Hepatic stellate cell (primary cell): ENCODE data around the gene RFX7.

Source experiments
- DNase-seq: peaks from one replicate; pipeline ENCODE4 v3.0.0; 2011; ENCODE audit warnings: low spot score

RFX7 gene

DNA sequence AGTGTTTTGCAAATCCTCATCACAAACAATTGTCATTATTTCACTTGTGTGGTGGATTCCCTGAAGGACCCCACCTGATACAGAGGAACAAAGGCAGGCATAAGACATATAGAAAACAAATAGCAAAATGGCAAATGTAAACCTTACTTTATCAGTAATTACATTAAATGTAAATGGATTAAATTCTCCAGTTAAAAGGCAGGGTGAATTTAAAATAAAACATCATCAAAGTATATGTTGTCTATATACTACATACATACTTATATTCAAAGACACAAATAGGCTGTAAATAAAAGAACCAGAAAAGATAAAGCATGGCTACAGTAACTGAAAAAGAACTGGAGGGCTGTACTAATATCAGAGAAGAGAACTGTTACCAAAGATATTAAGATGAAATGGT is 117.3 kb downstream of the RFX7 start:
- no peak for DNase-seq

DNA sequence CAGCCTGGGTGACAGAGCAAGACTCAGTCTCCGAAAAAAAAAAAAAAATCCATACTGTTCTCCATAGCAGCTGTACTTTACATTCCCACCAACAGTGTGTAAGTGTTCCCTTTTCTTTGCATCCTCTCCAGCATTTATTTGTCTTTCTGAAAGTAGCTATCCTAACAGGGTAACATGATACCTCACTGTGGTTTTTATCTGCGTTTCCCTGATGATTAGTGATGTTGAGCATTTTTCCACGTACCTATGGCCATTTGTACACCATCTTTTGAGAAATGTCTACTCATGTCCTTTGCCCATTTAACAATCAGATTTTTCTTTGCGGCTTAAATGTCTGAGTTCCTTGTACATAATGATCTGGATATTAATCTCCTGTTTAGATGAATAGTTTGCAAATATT is 119.3 kb downstream of the RFX7 start:
- no peak for DNase-seq

DNA sequence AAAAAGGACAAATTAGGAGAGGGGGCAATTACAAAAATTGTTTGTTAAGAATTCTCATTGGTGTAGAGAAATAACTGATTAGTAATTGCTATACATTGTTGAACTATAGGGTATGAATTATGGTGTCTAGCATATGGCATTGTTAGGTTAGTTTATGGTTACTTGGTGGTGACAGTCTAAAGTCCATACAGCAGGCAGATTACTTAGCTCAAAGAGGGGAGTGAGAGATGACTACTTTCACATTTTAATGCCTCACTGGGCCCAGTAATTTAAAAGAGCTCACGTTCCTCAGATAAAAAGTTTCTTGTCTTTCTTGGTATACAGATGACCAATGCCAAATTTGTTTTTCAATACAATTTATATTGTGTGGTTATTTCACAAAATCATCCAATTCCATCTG is 137.8 kb downstream of the RFX7 start:
- no peak for DNase-seq

DNA sequence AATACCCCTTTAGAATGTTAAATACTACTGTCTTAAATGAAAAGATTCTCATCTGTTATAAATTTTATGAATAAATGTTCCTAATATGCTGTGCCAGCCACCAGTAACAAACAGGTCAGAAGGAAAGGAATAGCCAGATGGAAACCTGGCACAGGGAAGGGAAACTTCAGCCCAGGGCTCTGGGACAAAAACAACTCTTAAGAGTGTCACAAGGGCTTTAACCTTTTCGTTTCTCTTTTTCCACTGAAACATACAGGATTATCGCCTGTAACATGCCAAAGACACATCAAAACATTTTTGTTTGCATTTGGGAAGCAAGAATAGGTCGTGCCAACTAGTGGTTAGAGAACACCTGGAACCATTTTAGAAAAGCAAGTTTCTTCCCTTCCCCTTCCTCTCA is 141.2 kb downstream of the RFX7 start:
- no peak for DNase-seq

DNA sequence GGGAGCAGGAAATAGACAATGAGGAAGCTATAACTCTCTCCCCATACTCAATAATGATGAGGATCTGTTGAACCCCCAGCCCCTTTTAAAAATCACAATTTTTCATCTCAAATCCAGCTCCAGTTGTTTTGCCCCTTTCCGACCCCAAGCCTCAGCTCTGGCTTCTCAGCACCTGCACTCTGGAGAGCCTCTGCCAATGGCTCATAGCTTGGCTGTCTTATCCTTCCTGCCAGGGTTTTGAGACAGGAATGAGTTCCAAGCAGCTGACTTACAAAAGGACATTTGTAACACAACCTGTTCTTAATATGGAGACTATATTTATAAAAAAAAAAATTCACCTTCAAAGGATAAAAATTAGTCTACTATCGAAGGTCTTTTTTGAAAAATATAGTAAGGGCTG is 144.4 kb downstream of the RFX7 start:
- DNase-seq = no peak

DNA sequence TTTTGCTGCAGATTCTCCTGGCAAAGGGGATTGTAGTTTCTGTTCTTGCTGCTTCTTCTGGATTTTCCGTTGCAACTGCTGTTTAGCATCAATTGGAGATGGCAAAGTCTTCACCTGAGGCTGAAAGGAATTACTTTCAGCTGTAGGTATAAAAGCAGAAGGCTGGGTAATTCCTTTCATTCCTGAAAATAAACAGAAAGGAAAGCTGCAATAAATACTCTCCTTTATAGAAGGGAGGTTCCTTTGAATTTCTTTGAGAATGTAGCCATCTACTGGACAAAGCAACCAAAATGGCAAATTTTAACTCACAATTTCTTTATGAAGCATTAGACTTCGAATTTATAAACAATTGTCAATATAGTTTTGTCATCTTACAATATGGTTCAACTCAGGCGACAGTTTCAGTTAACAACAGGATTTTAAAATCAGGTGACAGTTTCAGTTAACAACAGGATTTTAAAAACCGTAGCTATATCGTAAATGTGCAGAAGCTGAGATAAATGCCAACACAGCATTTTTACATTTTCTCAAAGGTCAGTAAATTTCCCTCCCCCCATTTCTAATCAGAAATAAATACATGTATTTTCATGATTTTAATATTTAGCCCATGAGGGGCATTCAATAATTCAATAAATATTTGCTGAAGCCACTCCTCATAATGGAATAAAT is 145.3 kb downstream of the RFX7 start:
- no peak for DNase-seq

DNA sequence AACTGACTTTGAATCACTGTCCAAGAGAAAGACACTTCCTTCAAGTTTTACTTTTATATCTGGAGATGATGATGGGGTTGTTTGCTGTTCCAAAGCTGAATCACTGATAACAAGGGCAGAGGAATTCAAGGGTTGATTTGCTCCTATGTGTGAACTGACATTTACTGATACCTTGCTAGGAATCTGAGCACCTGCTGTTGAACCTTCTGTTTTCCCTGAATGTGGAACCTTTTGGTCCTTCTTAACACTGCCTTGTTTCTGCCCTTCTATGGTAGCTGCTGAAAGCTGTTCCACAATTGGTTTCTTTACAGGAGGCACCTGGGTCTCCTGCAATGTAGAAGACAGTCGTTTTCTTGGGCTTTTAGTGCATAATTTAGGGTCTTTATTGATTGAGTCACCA is 148.3 kb downstream of the RFX7 start:
- DNase-seq = no peak

DNA sequence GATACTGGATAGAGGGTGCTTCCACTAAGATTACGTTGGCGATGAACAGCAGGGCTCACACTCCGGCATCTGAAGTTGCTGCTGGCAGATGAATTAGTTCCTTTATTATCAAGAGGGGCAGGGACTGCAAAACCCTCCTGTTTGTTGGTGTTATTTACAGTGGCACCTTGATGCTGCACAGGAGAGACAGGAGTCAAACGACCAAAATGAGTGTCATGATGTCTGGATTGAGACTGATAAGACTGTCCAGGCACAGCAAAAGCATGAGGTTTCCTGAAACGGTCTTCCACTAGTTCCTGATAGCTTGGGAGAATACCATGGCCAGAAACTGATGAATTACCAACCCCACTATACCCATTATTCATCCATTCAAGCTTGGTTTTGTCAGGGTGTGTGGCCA is 149.5 kb downstream of the RFX7 start:
- no peak for DNase-seq

DNA sequence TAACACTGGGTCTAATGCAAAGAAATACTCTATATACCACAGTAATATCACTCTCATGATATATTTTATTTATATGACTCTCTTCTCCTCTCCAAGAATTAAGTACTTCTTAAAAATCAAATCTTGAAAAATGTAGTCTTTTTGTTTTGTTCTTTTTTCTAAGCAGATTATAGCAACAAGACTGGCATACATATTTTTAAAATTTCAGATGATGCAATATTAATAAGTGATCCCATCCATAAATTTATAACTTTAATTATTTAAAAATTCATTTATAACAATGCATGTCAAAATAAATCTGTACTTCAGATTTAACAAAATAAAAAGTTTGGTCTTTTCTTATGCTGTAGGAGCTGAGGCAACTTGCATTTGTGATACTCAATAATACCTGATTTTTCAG is 155.3 kb downstream of the RFX7 start:
- DNase-seq = no peak

DNA sequence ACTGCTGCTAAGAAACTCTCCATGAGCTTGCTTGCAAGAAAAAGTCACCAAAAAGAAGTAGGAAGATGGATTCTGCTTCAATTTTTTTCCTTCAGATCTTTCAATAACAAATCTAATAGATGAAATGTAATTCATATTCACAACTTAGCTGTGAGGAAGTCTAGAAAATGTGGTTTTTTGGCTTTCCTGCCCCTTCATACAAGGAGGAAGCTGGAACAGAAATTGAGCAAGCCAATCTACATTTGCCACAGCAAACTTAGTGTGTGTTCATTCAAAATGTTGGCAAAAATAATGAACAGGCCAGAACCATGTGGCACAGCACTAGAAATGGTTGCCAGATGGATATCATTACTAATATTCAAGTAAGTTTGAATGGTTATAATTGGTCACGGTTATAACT is 157.1 kb downstream of the RFX7 start:
- no peak for DNase-seq

DNA sequence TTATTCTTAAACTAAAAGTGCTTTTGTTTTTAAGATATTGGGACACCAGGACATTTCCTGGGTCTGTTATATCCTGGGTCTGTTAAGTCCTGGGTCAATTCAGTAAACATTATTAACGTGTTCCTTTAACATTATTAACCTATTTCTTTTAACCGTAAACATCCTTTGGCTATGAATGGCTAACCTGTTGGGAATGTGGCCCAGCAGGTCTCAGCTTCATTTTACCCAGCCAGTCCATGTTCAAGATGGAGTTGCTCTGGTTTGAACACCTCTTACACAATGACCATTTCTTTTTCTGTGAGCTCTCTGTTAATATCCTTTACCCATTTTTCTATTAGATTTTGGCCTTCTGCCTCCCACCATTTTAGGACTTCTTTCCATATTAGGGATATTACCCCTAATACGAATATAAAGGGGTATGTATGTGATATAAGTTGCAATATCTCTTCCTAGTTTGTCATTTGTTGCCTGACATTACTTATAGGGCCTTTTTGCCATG is 161.4 kb downstream of the RFX7 start:
- DNase-seq = no peak

DNA sequence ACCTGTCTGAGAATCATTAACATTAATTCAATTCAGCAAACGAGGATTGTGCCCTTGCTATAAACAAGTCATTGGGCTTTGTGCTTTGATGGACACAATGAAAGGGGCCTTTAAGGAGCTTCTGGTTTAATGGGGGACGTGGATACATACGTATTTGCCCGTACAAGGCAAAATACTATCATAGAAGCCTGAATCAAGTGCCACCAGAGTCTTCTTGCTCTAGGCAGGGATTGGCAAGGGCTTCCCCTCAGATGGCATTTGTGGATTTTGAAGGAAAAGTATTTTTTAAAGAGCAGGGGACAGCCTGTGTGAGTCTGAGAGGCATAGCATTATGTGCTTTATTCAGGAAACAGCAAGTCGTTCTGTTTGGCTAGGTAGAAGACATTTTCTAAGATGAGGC is 166.6 kb downstream of the RFX7 start:
- DNase-seq = no peak

DNA sequence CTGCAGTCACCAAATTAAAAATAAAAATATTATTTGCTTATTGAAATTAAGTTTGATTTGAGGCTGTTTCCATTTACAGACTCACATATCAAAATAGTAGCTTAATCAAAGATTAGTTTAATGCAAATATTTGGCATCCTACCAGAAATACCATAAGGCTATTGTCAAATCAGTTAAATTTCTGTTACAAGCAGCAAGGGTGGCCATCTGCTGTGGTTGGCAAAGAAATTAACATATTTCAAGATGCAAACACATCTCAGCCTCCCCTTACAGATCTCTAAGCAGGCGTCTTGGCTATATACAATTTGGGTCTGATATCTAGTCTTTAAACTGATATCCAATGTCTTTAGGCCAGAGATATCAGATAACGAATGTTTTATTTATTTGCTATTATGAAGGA is 167.0 kb downstream of the RFX7 start:
- no peak for DNase-seq

DNA sequence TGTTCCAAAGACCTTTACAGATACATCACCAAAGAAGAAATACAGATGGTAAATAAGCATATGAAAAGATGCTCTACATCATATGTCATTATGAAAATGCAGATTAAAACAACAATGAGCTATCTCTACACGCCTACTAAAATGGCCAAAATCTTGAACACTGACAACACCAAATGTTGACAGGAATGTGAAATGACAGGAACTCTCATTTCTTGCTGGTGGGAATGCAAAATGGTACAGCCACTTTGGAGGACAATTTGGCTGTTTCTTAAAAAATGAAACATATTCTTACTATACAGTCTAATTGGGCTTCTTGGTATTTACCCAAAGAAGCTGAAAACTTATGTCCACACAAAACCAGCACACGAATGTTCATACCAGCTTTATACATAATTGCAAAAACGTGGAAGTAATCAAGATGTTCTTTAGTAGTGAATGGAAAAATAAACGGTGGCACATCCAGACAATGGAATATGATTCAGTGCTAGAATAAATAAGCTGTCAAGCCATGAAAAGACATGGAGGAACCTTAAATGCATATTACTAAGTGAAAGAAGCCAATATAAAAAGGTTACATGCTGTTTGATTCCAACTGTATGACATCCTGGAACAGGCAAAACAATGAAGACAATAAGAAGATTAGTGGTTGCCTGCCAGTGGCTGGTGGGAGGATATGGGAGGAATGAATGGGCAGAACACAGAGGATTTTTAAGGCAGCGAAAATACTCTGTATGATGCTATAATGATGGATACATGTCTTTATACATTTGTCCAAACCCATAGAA is 169.0 kb downstream of the RFX7 start:
- DNase-seq = no peak

DNA sequence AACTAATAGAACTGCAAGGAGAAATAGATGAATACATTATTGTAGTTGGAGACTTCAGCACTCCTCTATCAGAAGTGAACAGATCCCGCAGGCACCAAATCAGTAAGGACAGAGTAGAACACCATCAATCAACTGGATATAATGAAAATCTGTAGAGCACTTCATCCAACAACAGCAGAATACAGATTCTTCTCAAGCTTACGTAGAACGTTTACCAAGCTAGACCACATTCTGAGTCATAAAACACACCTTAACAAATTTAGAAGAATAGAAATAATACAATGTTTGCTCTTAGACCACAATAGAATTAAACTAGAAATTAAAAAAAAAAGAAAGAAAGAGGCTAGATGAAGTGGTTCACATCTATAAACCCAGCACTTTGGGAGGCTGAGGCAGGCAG is 179.5 kb downstream of the RFX7 start:
- no peak for DNase-seq

DNA sequence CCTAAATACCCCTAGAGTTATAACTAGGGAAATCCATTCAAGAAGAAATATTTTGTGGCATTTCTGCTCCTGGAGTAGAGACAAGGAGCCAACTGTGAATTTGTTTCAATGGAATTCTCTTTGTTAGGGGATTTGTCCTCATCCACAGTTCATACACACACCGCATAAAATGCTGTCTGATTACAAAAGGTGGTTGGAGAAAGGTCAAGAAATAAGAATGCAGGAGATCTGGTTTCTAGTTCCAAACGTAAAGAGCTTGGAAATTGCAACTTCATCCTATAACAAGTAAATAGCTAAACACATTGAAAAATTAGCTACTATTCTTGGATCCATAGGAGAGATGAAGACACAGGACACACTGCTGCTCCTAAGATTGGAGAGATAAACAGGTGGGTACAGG is 184.0 kb downstream of the RFX7 start:
- no peak for DNase-seq

DNA sequence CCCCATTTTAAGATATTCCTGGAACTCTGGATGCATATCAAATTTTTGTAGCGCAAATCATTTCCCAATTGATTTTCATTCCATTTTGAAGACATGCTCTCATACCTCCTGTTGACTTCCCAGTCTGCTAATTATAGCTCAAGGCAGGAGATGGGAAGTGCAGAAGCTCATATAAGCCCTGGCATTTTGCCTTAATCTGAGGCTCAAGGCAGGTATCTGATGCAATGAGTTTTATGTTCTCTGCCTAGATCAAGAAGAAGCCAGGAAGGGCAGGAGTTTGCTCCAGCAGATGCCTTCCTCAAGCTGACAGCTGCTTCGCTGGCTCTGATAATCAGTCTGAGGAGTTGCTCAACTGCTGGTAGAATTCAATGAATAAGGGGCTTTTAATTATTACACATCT is 184.7 kb downstream of the RFX7 start:
- no peak for DNase-seq

DNA sequence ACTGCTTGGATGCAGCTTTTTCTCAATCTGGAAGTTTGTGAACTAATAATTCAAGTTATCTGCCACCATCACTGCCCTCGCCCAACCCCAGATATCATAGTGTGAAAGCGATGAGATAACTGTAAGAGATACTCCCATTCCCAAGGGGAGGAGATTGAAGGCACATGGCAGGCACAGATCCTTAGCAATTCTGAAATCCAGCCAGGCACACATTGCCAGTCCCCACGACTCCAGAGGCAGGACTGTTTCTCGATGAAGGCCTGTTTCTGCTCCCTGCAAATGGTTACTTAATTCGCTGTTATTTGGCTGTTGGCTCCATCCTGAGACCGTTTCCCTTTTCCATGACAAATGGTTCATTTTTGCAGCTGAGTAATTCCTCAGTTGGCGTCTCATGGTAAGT is 187.1 kb downstream of the RFX7 start:
- DNase-seq = no peak

DNA sequence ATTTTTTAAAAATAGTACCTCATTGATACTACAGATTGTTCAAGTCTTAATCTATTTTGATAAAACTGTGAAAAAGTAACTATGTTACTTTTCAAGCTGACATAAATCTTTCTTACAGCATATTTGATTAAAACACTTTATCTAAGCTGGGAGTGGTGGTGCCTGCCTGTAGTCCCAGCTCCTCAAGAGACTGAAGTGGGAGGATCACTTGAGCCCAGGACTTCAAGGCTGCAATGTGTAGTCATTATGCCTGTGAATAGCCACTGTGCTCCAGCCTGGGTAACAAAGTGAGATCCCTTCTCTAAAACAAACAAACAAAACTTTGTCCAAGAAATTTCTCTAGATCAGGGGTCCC is 190.7 kb downstream of the RFX7 start:
- DNase-seq = no peak

DNA sequence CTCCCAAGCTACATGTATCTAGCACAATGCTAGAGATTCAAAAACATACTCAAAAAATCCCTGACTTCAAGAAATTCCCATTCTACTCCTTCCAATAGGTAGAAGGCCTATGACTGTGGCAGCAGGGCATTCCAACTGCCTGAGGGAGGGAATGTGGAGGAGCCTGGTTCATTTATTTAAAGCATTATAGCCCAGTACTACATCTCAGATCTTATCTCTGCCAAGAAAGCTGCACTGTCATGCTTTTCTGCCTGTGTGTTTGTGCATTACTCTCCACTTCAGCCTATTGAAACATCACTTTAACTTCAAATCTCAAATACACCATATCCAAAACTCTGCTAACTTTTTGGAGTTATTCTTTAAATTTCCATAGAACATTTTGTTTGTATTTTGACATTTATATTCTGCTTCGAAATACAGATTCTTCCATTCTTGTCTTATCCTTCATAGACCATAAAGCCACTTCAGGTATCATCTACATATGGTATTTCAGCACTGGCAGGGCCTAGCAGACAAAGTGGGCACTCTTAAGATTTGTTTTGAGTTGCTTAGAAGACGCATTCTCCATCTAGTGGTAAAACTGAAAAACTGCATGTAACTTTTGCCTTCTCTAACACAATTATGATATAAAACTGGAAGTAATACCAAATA is 191.2 kb downstream of the RFX7 start:
- peak; percentile 34 for DNase-seq

DNA sequence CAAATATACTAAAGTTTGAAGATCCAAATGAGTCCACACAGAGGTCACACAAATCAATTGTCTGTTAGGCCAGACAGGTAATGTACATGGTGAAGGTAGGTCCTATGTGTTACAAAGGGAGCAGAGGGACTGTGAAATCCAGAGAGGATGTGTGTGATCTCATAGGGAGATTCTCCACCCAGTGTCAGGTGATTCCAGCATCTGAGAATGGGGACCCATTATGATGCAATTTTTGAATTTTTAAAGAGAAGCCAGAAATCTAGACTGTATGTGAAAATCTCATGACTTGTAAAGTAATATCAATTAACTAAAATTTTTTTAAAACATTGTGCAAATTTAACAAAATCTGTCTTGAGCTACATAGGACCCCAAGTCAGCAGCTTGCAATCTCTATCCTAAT is 192.0 kb downstream of the RFX7 start:
- no peak for DNase-seq

DNA sequence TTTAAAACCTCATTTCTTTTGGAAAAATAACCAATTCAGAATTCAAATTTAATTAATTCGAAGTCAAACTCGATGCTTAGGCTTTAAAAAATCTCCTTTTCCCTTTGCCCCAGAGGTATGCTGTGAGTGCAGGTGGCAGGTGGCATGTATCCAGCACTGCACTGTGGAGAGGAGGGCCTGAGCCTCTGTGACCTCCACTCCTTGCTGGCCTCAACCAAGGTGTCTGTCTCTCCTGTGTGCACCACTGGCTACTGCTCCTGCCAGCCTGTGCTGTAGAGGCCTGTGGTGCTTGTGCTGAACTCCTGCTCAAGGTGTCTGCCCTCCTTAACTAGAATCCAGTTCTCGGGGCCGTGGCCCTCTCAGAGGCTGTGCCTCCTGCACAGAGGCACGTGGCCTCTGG is 194.1 kb downstream of the RFX7 start:
- DNase-seq = no peak

DNA sequence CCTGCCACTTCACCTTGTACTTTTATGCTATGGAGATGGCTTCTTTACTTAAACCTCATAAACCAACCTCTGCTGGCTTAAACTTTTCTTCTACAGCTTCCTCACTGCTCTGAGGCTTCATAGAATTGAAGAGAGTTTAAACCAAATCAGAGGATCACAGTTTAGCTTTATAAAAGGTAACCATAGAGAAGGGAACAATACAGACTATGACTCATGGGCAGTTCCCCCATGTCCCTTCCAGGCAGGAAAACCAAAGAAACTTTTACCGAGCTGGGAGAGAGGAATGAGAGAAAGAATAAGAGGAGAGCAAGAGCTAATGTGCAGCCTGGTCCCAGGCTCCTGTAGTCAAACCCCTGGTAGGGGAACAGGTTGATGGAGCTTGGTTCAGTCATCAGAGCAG is 196.3 kb downstream of the RFX7 start:
- no peak for DNase-seq
